ENCODE measurements around the gene TPK1. TPM values are rescaled to one million over a fixed set of nuclear protein-coding genes. Genes with fewer than 3 reads are reported as not detected.

TPK1 gene
- total RNA-seq, 2 experiments from 2014 or later: 15.5 to 15.8 TPM

- peaks cover 8% of the 10 kb centered on the region for H3K36me3 Mint-ChIP-seq (ENCODE audit: low read depth)
- TF ChIP-seq CTCF (IDR thresholded peaks at IDR 0.05): no peak
- no peak overlapping the region for H3K4me3 Mint-ChIP-seq
- intact Hi-C loops (cut with micrococcal nuclease): no loop called here
- POLR2A ChIA-PET: no interaction called here
- CTCF ChIA-PET: no interaction called here
- no peaks in the 10 kb centered on the region for H3K4me1 Mint-ChIP-seq (ENCODE audit: low read depth)
- ATAC-seq (no peak), DNase-seq (no peak)
- no peak overlapping the region for H3K27ac Mint-ChIP-seq
- no peaks in the 10 kb centered on the region for H3K27me3 Mint-ChIP-seq
- H3K9me3 Mint-ChIP-seq: peaks cover 6% of the 10 kb centered on the region
These were observed 348.0 kb downstream of the TPK1 start for GRCh38 chr7:144487901-144488300.

- no peaks in the 10 kb centered on the region for H3K27me3 Mint-ChIP-seq
- H3K27ac Mint-ChIP-seq: no peak overlapping the region
- ATAC-seq (no peak), DNase-seq (no peak)
- no peak for TF ChIP-seq CTCF (IDR thresholded peaks at IDR 0.05)
- intact Hi-C loops (cut with micrococcal nuclease): no loop called here
- H3K9me3 Mint-ChIP-seq: peaks cover 6% of the 10 kb centered on the region
- peaks cover 2% of the 10 kb centered on the region for H3K36me3 Mint-ChIP-seq (ENCODE audit: low read depth)
- ChIA-PET POLR2A (no interaction called here), CTCF (no interaction called here)
- H3K4me3 Mint-ChIP-seq: no peak overlapping the region
- no peaks in the 10 kb centered on the region for H3K4me1 Mint-ChIP-seq (ENCODE audit: low read depth)
These were observed 351.4 kb downstream of the TPK1 start for GRCh38 chr7:144484445-144484844.

GRCh38 chr7:144483189-144483588, 352.7 kb downstream of the TPK1 start:
- POLR2A ChIA-PET: no interaction called here
- H3K4me1 Mint-ChIP-seq (ENCODE audit: low read depth): no peaks in the 10 kb centered on the region
- peaks cover 6% of the 10 kb centered on the region for H3K9me3 Mint-ChIP-seq
- ATAC-seq: no peak
- H3K4me3 Mint-ChIP-seq: no peak overlapping the region
- no peak overlapping the region for H3K27ac Mint-ChIP-seq
- intact Hi-C loops (cut with micrococcal nuclease): no loop called here
- H3K27me3 Mint-ChIP-seq: no peaks in the 10 kb centered on the region
- peaks cover 1% of the 10 kb centered on the region for H3K36me3 Mint-ChIP-seq (ENCODE audit: low read depth)
- no peak for TF ChIP-seq CTCF (IDR thresholded peaks at IDR 0.05)
- CTCF ChIA-PET: no interaction called here
- DNase-seq: no peak

- no peak for DNase-seq
- intact Hi-C loops (cut with micrococcal nuclease): no loop called here
- CTCF ChIA-PET: no interaction called here
These were observed 354.0 kb downstream of the TPK1 start for GRCh38 chr7:144481833-144482232.

GRCh38 chr7:144477348-144477747, 358.5 kb downstream of the TPK1 start:
- no peak overlapping the region for H3K4me3 Mint-ChIP-seq
- DNase-seq (no peak), ATAC-seq (no peak)
- H3K27me3 Mint-ChIP-seq: no peaks in the 10 kb centered on the region
- TF ChIP-seq CTCF (IDR thresholded peaks at IDR 0.05): no peak
- ChIA-PET POLR2A (no interaction called here), CTCF (no interaction called here)
- no peaks in the 10 kb centered on the region for H3K4me1 Mint-ChIP-seq (ENCODE audit: low read depth)
- intact Hi-C loops (cut with micrococcal nuclease): no loop called here
- H3K36me3 Mint-ChIP-seq (ENCODE audit: low read depth): no peaks in the 10 kb centered on the region
- H3K9me3 Mint-ChIP-seq: no peaks in the 10 kb centered on the region
- H3K27ac Mint-ChIP-seq: no peak overlapping the region

More at GRCh38 chr7:144481833-144482232, 354.0 kb downstream of the TPK1 start:
- Mint-ChIP-seq H3K4me3 (no peak overlapping the region), H3K4me1 (ENCODE audit: low read depth) (no peaks in the 10 kb centered on the region), H3K9me3 (peaks cover 6% of the 10 kb centered on the region), H3K27me3 (no peaks in the 10 kb centered on the region), H3K27ac (no peak overlapping the region), H3K36me3 (ENCODE audit: low read depth) (peaks cover 1% of the 10 kb centered on the region)
- no peak for TF ChIP-seq CTCF (IDR thresholded peaks at IDR 0.05)
- POLR2A ChIA-PET: no interaction called here
- no peak for ATAC-seq
